ENCODE measurements around the gene AQP12A. TPM values are rescaled to one million over a fixed set of nuclear protein-coding genes. Genes with fewer than 3 reads are reported as not detected.

The AQP12A gene
- total RNA-seq, 2 experiments from 2014 or later, result not detected

GRCh38 chr2:240725671-240726070 lies 34.0 kb downstream of the AQP12A start:
- POLR2A ChIA-PET, result no interaction called here
- intact Hi-C loops (cut with micrococcal nuclease), result no loop called here

GRCh38 chr2:240726876-240727275 lies 35.2 kb downstream of the AQP12A start:
- POLR2A ChIA-PET, result no interaction called here
- no peak for ATAC-seq
- CTCF ChIA-PET, result no interaction called here

More at GRCh38 chr2:240725671-240726070, 34.0 kb downstream of the AQP12A start:
- H3K4me1 Mint-ChIP-seq (ENCODE audit: low read depth), result no peaks in the 10 kb centered on the region
- CTCF ChIA-PET, result no interaction called here
- H3K27me3 Mint-ChIP-seq, result no peaks in the 10 kb centered on the region
- H3K4me3 Mint-ChIP-seq, result no peak overlapping the region
- ATAC-seq, result no peak
- no peaks in the 10 kb centered on the region for H3K36me3 Mint-ChIP-seq (ENCODE audit: low read depth)
- no peak for DNase-seq
- H3K9me3 Mint-ChIP-seq, result no peaks in the 10 kb centered on the region
- no peak for TF ChIP-seq CTCF (IDR thresholded peaks at IDR 0.05)
- no peak overlapping the region for H3K27ac Mint-ChIP-seq

GRCh38 chr2:240727439-240727838 lies 35.8 kb downstream of the AQP12A start:
- POLR2A ChIA-PET, result no interaction called here
- Mint-ChIP-seq H3K27me3 (no peaks in the 10 kb centered on the region), H3K36me3 (ENCODE audit: low read depth) (no peaks in the 10 kb centered on the region), H3K4me3 (no peak overlapping the region), H3K4me1 (ENCODE audit: low read depth) (no peaks in the 10 kb centered on the region), H3K27ac (no peak overlapping the region), H3K9me3 (no peaks in the 10 kb centered on the region)
- CTCF ChIA-PET, result no interaction called here
- intact Hi-C loops (cut with micrococcal nuclease), result no loop called here
- no peak for ATAC-seq
- TF ChIP-seq CTCF (IDR thresholded peaks at IDR 0.05), result no peak
- no peak for DNase-seq

More at GRCh38 chr2:240726876-240727275, 35.2 kb downstream of the AQP12A start:
- TF ChIP-seq CTCF (IDR thresholded peaks at IDR 0.05), result no peak
- Mint-ChIP-seq H3K36me3 (ENCODE audit: low read depth) (no peaks in the 10 kb centered on the region), H3K27me3 (no peaks in the 10 kb centered on the region), H3K4me3 (no peak overlapping the region), H3K9me3 (no peaks in the 10 kb centered on the region), H3K27ac (no peak overlapping the region), H3K4me1 (ENCODE audit: low read depth) (no peaks in the 10 kb centered on the region)
- intact Hi-C loops (cut with micrococcal nuclease), result no loop called here
- no peak for DNase-seq

GRCh38 chr2:240727913-240728312 lies 36.2 kb downstream of the AQP12A start:
- no peaks in the 10 kb centered on the region for H3K9me3 Mint-ChIP-seq
- DNase-seq, result no peak
- H3K4me3 Mint-ChIP-seq, result no peak overlapping the region
- no peak for ATAC-seq
- intact Hi-C loops (cut with micrococcal nuclease), result no loop called here
- H3K36me3 Mint-ChIP-seq (ENCODE audit: low read depth), result no peaks in the 10 kb centered on the region
- CTCF ChIA-PET, result no interaction called here
- H3K4me1 Mint-ChIP-seq (ENCODE audit: low read depth), result no peaks in the 10 kb centered on the region
- no peak overlapping the region for H3K27ac Mint-ChIP-seq
- H3K27me3 Mint-ChIP-seq, result no peaks in the 10 kb centered on the region
- no peak for TF ChIP-seq CTCF (IDR thresholded peaks at IDR 0.05)
- POLR2A ChIA-PET, result no interaction called here

- ChIA-PET CTCF (no interaction called here), POLR2A (no interaction called here)
- Mint-ChIP-seq H3K36me3 (ENCODE audit: low read depth) (no peaks in the 10 kb centered on the region), H3K9me3 (no peaks in the 10 kb centered on the region), H3K4me1 (ENCODE audit: low read depth) (no peaks in the 10 kb centered on the region), H3K4me3 (no peak overlapping the region), H3K27me3 (no peaks in the 10 kb centered on the region), H3K27ac (no peak overlapping the region)
- intact Hi-C loops (cut with micrococcal nuclease), result no loop called here
- TF ChIP-seq CTCF (IDR thresholded peaks at IDR 0.05), result no peak
- DNase-seq (no peak), ATAC-seq (no peak)
Measured at GRCh38 chr2:240728361-240728760, 36.7 kb downstream of the AQP12A start.
